H1 (cell line): ENCODE results near the gene KLF2. TPM values are rescaled to one million over a fixed set of nuclear protein-coding genes. Genes with fewer than 3 reads are reported as not detected.

Experiments
- CREB1 ChIP-seq: IDR thresholded peaks from 2 replicates; pipeline ENCODE4 v1.6.1; 2012; ENCODE audit warnings: inconsistent platforms
- GTF2F1 ChIP-seq: IDR thresholded peaks from 2 replicates; pipeline ENCODE4 v1.6.1; 2012; ENCODE audit warnings: low read depth, low read length, improper control_type of control experiment, borderline replicate concordance
- KDM4A ChIP-seq: IDR thresholded peaks from one replicate; pipeline ENCODE4 v1.7.1; 2012; ENCODE audit warnings: low read depth, mild to moderate bottlenecking, moderate library complexity, low read length, inconsistent platforms; ENCODE audit not compliant: severe bottlenecking
- PHF8 ChIP-seq: fragments of 200-600 bp; sonication (generic); conservative IDR thresholded peaks from 2 replicates; pipeline ENCODE4 v1.7.1; 2012; ENCODE audit warnings: low read depth, mild to moderate bottlenecking, inconsistent platforms, low read length, moderate library complexity
- SRF ChIP-seq: IDR thresholded peaks from 2 replicates; pipeline ENCODE4 v1.6.1; 2011; ENCODE audit warnings: mild to moderate bottlenecking, low read depth, low read length, moderate library complexity
- TAF7 ChIP-seq: optimal IDR thresholded peaks from 2 replicates; pipeline ENCODE3; 2011; ENCODE audit warnings: low read depth, mild to moderate bottlenecking, inconsistent platforms, low read length, moderate library complexity, borderline replicate concordance
- YY1 ChIP-seq: IDR thresholded peaks from 2 replicates; pipeline ENCODE4 v1.6.1; 2011; ENCODE audit warnings: low read depth, mild to moderate bottlenecking, low read length
- polyA plus RNA-seq, 7 experiments: library from polyadenylated mRNA; depleted of rRNA in 3 of 7; stranded (reverse) in 5 of 7; unstranded in 2 of 7; fragments of >200 nt in 5 of 7; fragments of 200-250 nt in 2 of 7; gene quantifications; 1 replicate in 5 of 7; 2 replicates in 1 of 7; 4 replicates in 1 of 7; pipeline versions ENCODE4 v1.2.1 to v1.2.3, GENCODE V29; 2011 to 2013; ENCODE audit warnings: missing spikeins in 2 of 7, mixed read lengths in 2 of 7
- total RNA-seq: library from RNA; stranded (reverse); fragmentation: NEBNext Ultra II Directional; extraction: Animal tissue kit (Norgen Biotek cat#: 25700); gene quantifications from 2 replicates; pipeline ENCODE4 v1.2.1, GENCODE V29; 2021

KLF2 gene
- total and polyA plus RNA-seq, 2 of the 8 experiments (the other 6 are each of a cell fraction or from before 2014, with no cell fraction given) = 0.19 to 0.33 TPM

- TF ChIP-seq YY1 (no peak), TAF7 (no peak), SRF (no peak), KDM4A (no peak), PHF8 (no peak), GTF2F1 (no peak), CREB1 (no peak)
Observed at GRCh38 chr19:16327911-16328823, 3.5 kb downstream of the KLF2 start (continued).
